Activated T-cell treated with anti-CD3 and anti-CD28 coated beads for 48 hours (primary cell): ENCODE data around the gene TREM2.
"Not testable (repeated sequence)": the region's sequence is repeated elsewhere in the genome, so short reads cannot be mapped to it uniquely, and the experiment has no call there.

Experiments used
- DNase-seq: peaks from one replicate; pipeline ENCODE4 v3.0.0-alpha.2; 2020; ENCODE audit warnings: low read depth

The TREM2 gene

DNA sequence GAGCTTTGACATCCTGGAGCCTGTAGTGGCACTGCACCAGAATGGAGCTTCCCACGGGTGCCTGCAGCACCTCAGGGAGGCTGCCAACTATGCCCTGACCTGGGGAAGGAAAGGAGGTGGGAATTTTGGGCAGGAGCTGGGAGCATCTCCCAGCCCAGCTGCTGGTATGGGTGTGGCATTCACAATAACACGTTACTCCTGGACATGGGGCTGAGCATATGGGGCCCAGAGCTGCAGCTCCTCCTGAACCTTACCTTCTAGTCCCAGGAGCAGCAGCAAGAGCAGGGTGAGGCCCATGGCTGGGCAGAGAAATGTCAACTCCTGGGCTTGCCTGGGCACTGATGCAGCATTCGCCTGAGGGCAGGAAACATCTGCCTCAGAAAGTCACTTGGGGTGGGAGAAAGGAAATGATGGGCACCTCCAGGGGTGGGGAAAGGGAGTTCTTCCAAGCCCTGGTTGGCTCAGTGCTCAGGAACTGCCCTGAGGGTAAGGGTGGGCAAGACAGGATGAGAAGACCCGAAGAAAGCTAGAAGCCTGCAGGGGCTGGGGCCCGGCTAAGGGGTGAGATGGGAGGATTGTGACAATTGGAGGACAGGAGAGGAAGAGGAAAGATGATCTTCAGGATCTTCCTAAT lies 8.8 kb downstream of the TREM2 start, which contains the start of gene TREML1:
Gene TREML1, minus strand, starts transcription at position 356 of the 634 bp plus-strand sequence. Its CDS starts 59 bp downstream, at position 297.
- no peak for DNase-seq

DNA sequence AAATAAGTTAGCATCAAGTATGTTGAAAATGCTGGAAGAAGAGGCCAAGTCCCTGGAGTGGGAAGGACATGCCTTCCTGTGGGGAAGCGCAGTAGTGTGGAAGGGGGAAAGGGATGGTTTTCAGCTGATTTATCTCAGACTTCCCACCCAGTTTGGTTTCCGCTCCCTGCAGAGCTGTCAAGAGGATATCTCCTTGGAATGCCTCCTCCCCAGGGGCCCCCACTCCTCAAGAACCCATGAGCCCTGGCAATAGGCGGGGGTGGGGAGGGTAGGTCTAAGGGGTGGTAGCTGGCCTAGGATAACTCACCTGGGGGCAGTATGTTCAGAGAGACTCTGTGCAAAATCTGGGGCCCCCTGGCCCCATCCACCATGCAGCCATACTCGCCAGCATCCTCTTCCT lies 9.5 kb downstream of the TREM2 start:
- DNase-seq: no peak

DNA sequence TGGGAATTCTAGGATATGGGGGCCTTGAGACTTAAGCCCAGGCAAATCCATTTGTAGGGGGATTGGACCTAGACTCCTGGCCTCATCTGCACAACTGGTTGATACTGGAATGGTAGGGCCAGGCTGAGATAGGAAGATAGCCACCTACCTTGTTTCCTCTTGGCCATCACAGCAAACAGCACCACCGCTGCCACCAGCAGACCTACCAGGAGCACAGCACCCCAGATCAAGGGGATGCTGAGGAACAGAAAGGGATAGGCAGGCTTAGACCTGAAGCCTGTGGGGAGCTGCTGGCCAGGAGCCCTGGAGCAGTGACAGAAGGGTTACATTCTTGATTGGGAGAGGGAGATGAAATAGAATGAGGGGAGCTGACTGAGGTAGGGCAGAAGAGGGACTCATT lies 12.2 kb downstream of the TREM2 start:
- DNase-seq: no peak

DNA sequence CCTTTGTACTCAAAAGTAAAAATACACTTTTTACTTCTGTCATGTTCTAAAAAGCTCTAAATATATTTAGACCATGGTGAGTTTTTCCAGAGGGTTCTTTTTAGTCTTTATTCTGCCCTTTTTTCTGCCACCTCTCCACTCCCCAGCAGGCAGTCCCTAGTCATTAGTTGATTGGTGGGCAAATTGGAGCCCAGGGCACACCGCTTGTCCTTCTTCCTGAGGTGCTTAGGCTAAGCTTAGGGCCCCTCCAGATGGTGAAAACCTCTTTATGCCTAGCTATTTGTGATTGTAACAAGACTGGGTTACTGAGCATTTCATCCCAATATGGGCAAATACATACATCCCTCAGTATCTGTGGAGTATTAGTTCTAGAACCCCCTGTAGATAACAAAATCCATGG lies 15.0 kb downstream of the TREM2 start:
- DNase-seq: no peak

DNA sequence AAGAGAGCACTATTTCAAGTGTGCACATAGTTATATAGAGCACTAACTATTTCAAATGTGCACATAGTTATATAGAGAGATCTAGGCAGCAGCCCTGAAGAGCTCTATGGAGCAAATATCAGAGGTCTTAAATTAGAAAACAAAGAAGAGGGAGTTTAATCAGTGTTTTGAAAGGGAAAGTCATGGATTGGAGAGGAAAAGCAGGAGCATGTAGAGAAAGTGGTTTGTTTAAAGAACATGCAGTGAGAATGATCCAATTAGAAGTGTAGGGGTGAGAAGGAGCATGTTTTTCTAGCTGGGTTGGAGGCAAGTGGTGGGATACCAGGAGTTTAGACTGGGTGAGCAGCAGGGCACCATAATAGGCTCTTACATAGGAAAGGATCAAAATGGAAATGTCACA lies 26.0 kb downstream of the TREM2 start:
- no peak for DNase-seq

DNA sequence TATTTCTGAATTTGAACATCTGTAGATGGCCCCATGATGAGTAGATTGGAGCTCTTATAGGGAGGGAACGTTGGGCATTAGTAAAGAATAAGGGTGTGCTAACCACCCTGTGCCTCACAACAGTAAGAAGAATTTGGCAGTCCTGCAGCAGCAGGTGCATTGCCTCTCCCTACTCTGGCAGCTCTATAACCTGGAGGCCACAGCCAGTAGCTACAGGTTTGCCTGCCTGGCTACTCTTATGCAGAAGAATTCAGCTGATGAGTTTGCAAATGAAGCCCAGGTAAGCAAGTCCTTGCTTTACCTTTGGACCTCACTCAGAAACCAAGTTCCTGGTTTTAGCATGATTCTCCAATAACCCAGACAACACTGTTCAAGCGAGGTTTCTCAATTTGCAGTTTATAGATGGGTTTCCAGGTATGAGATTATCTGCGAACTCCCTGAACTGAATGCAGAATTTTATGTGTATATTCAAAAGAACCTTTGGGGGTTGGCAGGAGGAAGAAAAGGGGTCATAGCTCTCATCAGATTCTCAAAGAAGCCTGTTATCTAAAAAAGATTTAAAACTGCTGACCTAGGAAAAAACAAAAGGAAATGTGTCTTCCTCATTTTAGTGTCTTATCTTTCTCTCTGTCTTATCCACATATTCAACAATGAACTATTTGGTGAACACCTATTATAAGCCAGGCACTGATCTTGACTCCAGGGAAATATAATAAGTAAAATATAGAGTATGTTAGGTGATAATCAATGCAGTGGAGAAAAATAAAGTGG lies 27.7 kb downstream of the TREM2 start:
- no peak for DNase-seq

DNA sequence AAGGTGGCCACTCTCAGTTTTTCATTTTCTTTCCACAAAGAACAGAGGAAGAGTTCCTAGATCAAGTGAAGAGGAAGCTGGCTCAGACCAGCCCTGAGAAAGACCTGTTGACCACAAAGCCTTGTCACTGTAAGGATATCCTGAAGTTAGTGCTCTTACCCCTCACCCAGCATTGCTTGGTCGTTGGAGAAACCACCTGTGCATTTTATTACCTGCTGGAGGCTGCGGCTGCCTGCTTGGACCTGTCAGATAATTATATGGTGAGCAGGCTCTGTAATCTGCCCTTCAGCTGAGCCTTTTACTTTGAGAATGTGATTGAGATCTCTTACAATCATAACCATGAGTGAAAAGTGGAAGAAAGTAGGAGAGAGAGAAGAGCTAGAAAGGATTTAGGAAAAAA lies 30.7 kb downstream of the TREM2 start:
- no peak for DNase-seq

DNA sequence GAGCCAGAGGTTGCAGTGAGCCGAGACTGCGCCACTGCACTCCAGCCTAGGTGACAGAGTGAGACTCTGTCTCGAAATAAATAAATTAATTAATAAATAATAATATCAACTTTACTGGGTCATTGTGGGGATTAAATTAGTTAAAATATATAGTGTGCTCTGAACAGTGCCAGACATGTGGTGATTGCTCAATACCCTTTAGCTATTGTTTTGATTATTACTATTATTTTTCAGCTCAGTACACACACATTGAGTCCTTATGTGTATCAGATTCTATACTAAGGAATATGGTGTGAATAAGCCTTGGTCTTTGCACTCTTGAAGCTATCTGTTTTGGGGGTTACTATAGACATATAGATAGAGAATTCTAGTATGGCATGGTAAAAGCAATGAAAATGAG lies 37.6 kb downstream of the TREM2 start:
- no peak for DNase-seq

DNA sequence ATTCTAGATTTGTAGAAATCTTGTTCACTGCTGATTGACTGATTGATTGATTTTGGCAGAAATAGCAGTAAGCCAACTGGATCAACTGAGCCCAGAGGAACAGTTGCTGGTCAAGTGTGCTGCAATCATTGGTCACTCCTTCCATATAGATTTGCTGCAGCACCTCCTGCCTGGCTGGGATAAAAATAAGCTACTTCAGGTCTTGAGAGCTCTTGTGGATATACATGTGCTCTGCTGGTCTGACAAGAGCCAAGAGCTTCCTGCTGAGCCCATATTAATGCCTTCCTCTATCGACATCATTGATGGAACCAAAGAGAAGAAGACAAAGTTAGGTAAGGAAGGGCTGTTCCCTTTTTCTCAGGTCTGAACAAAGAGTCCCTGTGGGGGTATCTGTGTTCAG lies 40.0 kb downstream of the TREM2 start:
- no peak for DNase-seq

DNA sequence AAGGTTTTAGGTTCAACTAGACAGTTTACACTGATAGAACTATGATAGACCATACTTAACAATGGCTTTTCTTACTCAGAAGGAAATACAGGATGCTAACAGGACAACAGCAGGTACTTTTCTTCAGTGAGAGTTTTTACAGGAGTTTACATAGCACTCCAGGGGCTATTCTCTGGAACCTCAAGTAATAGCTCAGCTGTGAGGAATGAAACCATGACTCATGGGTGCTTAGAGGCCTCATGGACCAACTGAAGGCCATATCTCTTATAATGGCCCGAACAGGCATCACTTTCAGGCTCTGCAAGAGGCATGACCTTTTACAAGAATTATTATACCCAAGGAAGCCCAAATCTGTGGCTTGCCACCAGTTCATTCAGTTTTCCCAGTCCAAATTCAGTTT lies 40.5 kb downstream of the TREM2 start:
- no peak for DNase-seq

DNA sequence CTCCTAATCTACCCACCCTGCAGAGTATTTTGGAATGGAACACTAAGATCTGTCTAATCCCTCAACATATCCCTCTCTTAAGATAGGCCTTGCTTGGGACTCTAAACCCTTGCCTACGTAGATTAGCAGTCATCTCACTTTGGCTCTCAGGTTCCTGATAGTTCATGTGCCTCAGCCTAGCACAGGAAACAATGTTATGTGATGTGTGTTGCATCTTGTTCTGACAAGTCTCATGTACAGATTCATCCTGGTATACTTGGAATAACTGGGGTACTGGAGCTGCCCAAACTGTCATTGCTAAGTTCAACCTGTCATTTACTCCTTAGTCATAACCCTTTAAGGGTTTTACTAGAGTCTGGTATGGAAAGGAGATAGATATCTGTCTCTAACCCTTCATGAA lies 42.9 kb downstream of the TREM2 start:
- no peak for DNase-seq

DNA sequence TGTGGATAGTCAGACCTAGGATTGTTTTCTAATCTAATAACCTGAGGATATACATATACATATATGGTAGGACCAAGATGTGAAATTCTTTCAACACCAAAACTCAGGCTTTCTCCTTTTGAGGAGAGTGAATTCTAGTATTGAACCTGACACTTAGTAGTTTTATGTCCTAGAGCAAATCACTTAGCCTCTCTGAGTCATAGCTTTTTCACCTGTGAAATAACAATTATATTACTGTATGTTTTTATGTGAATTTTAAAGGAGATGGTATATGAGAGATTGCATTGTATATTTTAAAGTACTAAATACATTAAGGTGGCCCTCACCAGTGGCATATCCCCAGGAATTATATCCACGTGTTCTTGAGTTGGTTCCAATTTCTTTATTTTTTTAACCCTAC lies 43.4 kb downstream of the TREM2 start:
- DNase-seq: no peak

DNA sequence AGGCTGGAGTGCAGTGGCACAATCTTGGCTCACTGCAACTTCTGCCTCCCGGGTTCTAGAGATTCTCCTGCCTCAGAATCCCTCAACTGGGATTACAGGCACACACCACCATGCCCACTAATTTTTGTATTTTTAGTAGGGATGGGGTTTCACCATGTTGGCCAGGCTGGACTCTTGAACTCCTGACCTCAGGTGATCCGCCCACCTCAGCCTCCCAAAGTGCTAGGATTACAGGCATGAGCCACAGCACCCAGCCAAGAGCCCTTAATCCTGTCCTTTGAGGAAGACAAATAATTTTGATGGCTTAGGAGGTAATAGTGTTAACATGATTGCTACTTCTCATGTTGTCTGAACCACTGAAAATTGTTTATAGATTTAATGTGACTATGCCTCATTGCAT lies 47.9 kb downstream of the TREM2 start:
- not testable (repeated sequence) for DNase-seq

DNA sequence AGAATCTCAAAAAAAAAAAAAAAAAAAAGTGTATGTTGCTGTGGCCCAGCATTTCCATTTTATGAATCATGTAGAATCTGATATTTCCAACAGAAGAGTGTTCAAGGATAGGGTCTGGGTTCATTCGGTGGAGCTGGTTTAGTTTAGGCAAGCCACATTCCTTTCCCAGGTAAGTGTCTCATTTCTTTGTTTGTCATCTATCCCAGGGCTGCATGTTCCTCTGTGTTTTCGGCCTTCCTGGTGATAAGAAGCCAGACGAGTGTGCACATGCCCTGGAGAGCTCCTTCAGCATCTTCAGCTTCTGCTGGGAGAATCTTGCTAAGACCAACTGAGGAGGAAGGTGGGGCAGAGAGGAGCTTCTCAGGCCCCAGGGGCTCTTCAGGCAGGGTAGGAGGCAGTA lies 51.9 kb downstream of the TREM2 start:
- DNase-seq: no peak
